ENCODE results near the gene KCNQ1OT1.

Gene KCNQ1OT1

DNA sequence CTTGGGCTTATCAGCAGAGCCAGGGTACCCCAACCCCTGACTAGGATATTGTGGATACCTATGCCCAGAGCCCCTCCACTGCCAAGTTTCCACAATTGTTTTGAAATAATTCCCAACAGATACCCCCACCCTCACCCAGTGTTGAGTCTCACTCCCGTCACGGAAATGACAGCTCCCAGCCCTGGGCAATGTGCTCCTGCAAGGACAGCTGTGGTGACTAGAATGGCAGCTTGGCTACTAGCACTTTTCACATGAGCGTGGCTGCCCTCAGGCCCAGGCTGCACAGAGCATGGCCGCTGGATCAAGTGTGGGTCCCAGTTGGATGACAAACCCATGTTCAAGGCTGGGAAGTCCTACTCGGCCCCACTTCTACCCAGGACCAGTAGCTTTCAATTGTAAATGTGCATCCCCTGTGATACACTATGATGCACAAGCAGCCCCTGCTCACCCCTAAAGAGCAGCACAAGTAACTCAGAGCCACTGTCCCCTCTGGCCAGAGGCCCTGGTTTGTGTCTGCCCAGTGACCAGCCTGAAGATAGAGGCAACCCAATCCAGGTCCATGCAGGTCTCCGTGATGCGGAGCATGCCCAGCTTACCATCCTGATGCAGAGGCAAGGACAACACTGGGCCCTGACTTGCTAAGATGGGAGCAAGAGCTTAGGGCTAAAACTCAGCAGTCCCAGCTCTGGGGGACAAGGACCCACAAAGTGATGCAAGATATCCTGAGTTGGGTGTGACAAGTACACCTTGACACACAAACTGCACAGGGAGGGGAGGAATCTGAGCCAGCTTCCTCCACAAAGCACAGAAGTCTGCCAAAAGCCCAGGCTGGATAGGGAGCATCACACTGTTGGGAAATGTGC lies 13.2 kb downstream of the KCNQ1OT1 start:
- DNase-seq (ENCODE audit: low read depth): no peak

DNA sequence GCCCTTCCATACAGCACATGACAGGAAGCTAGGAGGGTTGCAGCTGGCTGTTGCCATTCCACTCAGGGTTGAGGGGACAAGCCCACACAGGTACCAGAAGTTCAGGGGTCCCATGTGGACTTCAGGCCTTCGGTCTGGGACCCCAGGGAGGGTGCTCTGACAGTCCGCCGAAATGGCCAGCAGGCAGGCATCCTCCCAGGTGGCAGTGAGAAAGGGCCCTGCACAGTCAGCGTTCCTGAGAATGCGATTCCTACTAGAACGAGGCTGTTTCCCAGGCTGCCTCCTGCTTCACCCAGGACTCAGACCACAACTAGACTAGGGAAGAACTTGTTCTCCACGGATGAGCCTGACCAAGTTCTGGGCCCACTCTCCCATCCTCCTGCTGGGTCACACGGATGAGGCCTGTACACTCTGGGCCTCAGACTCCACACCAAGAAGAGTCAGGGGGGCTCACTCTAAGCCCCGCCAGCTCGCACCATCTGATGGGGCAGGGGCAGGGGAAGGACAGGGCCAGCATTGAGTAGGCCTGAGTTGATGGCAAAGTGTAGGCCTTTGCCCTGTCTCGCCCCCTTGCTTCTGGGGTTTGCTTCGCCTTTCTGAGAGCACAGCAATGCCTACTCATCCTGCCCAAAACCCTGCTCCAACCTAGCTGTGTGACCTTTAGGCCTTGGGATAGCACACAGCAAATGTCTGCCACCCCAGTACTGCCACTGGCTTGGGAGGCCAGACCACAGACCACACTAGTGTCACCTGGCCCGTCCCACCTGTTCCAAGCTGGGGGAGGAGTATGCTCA lies 14.0 kb downstream of the KCNQ1OT1 start:
- no peak for DNase-seq (ENCODE audit: low read depth)

GRCh38 chr11:2685051-2685450 lies 14.7 kb downstream of the KCNQ1OT1 start:
- DNase-seq (ENCODE audit: low read depth): no peak

GRCh38 chr11:2684581-2684980 lies 15.2 kb downstream of the KCNQ1OT1 start:
- DNase-seq (ENCODE audit: low read depth): no peak

- no peak for DNase-seq (ENCODE audit: low read depth)
These were observed 16.0 kb downstream of the KCNQ1OT1 start for GRCh38 chr11:2683806-2684205.

GRCh38 chr11:2681408-2682145 lies 18.2 kb downstream of the KCNQ1OT1 start:
- DNase-seq (ENCODE audit: low read depth): no peak

- no peak for DNase-seq (ENCODE audit: low read depth)
These were observed 20.6 kb downstream of the KCNQ1OT1 start for GRCh38 chr11:2679011-2679676.

DNA sequence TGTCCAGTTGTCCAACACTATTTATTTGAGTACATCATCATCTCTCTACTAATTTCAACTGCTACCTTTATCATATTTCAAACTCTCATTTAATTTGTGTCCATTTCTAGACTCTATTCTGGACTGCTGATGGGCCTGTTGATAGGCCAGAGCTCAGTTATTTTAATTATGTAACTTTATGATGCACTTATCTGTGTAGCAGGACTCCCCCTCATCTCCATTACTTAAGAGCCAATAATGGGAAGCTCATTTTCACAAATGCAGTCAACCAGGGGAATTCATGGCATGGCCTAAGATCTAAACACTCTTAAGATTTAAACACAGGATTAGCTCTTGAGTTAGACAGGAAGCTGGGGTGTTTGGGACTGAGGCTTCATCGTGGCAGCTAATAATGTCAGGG lies 21.4 kb downstream of the KCNQ1OT1 start:
- no peak for DNase-seq (ENCODE audit: low read depth)

GRCh38 chr11:2677127-2677526 lies 22.7 kb downstream of the KCNQ1OT1 start:
- DNase-seq (ENCODE audit: low read depth): no peak

- DNase-seq (ENCODE audit: low read depth): no peak
These were observed 24.3 kb downstream of the KCNQ1OT1 start for GRCh38 chr11:2675540-2675939.

DNA sequence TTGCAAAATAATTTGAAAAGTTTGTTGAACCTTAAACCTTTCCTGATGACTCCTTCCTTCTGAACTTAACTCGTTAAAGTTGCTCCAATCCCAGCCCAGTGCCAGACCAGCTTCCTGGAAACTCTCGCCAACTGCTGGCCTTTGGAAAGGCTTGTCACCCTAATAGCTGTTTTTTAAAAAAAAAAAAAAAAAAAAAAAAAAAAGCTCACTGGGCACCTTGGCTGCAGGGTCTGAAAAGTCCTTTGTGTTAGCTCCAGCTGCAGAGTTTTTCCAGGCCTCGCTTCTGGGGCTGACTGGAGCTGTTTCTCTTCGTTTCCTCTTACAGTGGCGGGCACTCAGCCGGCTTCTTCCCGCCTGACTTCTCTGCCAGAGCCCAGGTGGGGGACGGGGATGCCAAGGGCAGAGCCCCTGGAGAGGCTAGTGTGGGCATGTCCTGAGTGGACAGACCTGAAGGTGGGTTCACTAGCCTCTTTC lies 25.1 kb downstream of the KCNQ1OT1 start:
- no peak for DNase-seq (ENCODE audit: low read depth)

GRCh38 chr11:2673871-2674471 lies 25.8 kb downstream of the KCNQ1OT1 start:
- DNase-seq (ENCODE audit: low read depth): no peak

DNA sequence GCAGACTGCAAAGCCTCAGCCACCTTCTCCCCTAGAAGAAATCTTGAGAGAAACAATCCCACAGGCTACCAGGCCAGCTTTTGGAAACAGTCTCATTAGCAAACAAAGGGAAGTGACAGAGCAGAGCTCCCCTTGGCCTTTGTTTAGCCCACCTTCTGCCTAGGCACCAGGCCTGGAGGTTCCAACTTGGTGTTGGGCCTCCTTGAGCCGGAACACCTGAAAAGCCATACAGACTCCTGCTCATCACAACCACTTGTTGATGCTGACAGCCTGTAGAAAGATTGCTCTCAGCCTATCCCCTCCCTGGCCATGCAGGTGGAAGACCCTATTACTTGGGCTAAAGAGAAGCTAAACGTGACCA lies 26.6 kb downstream of the KCNQ1OT1 start:
- no peak for DNase-seq (ENCODE audit: low read depth)

GRCh38 chr11:2672553-2673249 lies 27.1 kb downstream of the KCNQ1OT1 start:
- no peak for DNase-seq (ENCODE audit: low read depth)

GRCh38 chr11:2671748-2672147 lies 28.0 kb downstream of the KCNQ1OT1 start:
- no peak for DNase-seq (ENCODE audit: low read depth)

GRCh38 chr11:2670541-2671100 lies 29.2 kb downstream of the KCNQ1OT1 start:
- DNase-seq (ENCODE audit: low read depth): no peak

DNA sequence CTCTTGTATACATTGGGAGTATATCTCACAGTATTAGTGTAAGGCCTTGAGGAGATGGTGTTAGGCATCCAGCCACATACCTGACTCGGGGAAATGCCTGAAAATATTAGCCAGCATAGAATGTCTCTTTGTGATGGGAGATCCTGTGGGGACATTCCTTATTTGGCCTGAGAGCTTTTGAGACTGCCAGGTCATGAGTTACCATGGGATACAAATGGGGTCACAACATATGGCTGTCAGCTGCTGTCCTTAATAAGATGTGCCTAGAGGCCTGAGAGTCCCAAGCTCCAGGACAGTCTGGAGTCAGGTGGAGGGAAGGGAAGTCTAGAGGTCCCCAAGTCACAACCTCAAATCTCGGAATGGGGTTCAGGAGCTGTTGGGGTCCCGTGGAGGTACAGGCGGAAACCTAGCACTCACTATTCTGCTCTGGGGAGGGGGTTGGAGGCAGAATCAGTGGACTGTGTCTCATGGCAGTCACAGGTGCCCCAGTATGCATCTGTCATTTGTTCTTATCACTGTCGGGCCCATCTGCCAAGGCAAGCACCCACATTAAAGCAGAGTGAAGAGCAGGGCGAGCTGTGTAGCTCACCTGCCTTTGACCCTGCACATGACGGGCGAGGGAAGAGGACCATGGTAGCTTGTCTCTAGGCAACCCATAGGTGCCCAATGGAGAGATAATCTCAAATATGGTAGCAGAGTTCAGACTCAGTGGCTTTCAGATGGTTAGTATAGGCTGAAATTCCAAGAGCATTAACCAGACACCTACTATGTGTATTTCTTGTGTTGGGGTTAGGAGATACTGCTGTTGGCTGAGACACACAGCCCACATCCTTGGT lies 29.9 kb downstream of the KCNQ1OT1 start:
- DNase-seq (ENCODE audit: low read depth): no peak

DNA sequence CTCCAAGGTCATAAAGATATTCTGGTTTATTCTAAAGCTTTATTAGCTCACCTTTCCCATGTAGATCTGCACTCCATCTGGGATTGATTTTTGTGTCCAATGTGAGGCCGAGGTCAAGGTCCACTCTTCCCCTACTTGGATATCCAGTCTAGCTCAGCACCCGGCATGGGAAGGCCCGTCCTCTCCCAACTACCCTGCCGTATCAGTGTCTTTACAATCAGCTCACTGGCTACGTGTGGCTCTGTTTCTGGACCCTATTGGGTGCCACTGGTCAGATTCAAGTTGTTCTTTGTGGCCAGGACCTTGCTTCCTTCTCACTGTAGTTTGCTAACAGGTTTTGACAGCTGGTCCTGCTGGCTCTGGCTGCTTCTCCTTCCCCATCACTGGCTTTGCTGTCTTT lies 30.9 kb downstream of the KCNQ1OT1 start:
- DNase-seq (ENCODE audit: low read depth): no peak

DNA sequence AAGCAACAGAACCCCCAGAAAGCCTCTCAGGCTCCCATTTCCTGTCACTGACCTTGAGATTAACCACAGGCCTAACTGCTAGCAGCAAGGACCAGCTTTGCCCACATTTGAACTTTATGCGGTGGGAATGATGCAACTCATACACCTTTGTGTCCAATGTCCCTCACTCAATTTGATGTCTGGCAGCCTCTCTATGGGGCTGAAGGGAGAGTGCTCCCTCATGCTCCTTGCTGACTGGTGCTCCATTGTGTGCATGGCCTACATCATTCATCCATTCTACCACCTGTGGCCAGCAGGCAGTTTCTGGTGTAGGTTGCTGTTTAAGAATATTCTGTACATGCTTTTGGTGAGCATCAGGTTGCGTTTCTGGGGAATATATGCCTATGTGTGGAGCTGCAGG lies 31.9 kb downstream of the KCNQ1OT1 start:
- DNase-seq (ENCODE audit: low read depth): no peak
